SK-N-SH treated with all-trans-retinoic acid at 6 μM for 48 hours (cell line): ENCODE results near the gene ARHGAP26.

ENCODE experiments used
- ZFP3 ChIP-seq: fragments of 250-450 bp; sonication (Bioruptor Pico); IDR thresholded peaks from 2 replicates; pipeline ENCODE4 v1.5.0; 2020; ENCODE audit warnings: mild to moderate bottlenecking, moderate library complexity
- TF ChIP-seq, protein P1 (sequence below): fragments of 250-450 bp; sonication (Bioruptor Pico); IDR thresholded peaks from 2 replicates; pipeline ENCODE4 v1.5.1; 2020; ENCODE audit warnings: low read depth, mild to moderate bottlenecking, moderate library complexity
- TF ChIP-seq, protein P2 (sequence below): fragments of 250-450 bp; sonication (Bioruptor Pico); IDR thresholded peaks from 2 replicates; pipeline ENCODE4 v1.5.1; 2021; ENCODE audit warnings: mild to moderate bottlenecking, moderate library complexity

DNA sequence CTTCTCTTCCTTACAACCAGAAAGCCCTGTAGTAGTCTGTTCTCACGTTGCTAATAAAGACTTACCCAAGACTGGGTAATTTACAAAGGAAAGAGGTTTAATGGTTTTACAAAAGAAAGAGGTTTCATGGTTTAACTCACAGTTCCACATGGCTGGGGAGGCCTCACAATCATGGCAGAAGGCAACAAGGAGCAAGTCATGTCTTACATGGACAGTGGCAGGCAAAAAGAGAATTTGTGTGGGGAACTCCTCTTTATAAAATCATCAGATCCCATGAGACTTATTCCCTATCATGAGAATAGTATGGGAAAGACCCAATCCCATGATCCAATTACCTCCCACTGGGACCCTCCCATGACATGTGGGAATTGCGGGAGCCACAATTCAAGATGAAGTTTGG, 468.4 kb downstream of the ARHGAP26 start:
- no peak for TF ChIP-seq ZFP3 (CRISPR knock-in tag)
- TF ChIP-seq, protein P1, sequence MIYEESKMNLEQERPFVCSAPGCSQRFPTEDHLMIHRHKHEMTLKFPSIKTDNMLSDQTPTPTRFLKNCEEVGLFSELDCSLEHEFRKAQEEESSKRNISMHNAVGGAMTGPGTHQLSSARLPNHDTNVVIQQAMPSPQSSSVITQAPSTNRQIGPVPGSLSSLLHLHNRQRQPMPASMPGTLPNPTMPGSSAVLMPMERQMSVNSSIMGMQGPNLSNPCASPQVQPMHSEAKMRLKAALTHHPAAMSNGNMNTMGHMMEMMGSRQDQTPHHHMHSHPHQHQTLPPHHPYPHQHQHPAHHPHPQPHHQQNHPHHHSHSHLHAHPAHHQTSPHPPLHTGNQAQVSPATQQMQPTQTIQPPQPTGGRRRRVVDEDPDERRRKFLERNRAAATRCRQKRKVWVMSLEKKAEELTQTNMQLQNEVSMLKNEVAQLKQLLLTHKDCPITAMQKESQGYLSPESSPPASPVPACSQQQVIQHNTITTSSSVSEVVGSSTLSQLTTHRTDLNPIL (CRISPR knock-in tag) = no peak
- TF ChIP-seq, protein P2, sequence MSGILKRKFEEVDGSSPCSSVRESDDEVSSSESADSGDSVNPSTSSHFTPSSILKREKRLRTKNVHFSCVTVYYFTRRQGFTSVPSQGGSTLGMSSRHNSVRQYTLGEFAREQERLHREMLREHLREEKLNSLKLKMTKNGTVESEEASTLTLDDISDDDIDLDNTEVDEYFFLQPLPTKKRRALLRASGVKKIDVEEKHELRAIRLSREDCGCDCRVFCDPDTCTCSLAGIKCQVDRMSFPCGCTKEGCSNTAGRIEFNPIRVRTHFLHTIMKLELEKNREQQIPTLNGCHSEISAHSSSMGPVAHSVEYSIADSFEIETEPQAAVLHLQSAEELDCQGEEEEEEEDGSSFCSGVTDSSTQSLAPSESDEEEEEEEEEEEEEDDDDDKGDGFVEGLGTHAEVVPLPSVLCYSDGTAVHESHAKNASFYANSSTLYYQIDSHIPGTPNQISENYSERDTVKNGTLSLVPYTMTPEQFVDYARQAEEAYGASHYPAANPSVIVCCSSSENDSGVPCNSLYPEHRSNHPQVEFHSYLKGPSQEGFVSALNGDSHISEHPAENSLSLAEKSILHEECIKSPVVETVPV (CRISPR knock-in tag) = no peak
